Stimulated activated CD8-positive, alpha-beta memory T cell treated with anti-CD3 and anti-CD28 coated beads, Interleukin-15, amount 100 ng/mL, for 4 hours (primary cell): ENCODE measurements around the gene GNPTG.

Source experiments
- DNase-seq, 2 donors: peaks; one replicate each; pipeline ENCODE4 v3.0.0-alpha.2; 2020; ENCODE audit warnings: low read depth in 2 of 2

GNPTG gene

GRCh38 chr16:1333854-1334700, 17.7 kb upstream of the GNPTG start:
- no peak for DNase-seq

- no peak for DNase-seq
Measured at GRCh38 chr16:1334739-1335138, 17.0 kb upstream of the GNPTG start.

- no peak for DNase-seq
Measured at GRCh38 chr16:1335211-1335971, 16.3 kb upstream of the GNPTG start.

- no peak for DNase-seq
Measured at GRCh38 chr16:1335996-1336395, 15.7 kb upstream of the GNPTG start.

GRCh38 chr16:1336619-1337018, 15.1 kb upstream of the GNPTG start:
- no peak for DNase-seq

DNA sequence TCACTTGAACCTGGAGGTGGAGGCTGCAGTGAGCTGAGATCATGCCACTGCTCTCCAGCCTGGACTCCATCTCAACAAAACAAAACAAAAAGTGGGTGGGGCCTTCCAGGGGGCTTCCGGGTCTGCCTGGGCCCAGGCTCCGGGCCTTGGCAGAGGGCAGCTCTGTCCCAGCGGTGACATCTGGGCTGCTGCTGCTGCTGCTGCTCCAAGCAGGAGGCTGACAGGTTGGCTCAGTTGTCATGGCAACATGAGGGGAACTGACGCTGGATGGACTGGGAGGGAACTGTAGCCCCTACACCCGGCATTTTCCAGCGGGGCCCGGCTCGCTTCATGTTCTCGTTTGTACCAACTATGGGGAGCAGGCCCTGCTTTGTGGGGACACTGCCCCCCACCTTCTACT, 14.2 kb upstream of the GNPTG start:
- no peak for DNase-seq

GRCh38 chr16:1338119-1338730, 13.5 kb upstream of the GNPTG start:
- no peak for DNase-seq

- no peak for DNase-seq
Measured at GRCh38 chr16:1338855-1339675, 12.7 kb upstream of the GNPTG start.

GRCh38 chr16:1340730-1341494, 10.8 kb upstream of the GNPTG start:
- no peak for DNase-seq

DNA sequence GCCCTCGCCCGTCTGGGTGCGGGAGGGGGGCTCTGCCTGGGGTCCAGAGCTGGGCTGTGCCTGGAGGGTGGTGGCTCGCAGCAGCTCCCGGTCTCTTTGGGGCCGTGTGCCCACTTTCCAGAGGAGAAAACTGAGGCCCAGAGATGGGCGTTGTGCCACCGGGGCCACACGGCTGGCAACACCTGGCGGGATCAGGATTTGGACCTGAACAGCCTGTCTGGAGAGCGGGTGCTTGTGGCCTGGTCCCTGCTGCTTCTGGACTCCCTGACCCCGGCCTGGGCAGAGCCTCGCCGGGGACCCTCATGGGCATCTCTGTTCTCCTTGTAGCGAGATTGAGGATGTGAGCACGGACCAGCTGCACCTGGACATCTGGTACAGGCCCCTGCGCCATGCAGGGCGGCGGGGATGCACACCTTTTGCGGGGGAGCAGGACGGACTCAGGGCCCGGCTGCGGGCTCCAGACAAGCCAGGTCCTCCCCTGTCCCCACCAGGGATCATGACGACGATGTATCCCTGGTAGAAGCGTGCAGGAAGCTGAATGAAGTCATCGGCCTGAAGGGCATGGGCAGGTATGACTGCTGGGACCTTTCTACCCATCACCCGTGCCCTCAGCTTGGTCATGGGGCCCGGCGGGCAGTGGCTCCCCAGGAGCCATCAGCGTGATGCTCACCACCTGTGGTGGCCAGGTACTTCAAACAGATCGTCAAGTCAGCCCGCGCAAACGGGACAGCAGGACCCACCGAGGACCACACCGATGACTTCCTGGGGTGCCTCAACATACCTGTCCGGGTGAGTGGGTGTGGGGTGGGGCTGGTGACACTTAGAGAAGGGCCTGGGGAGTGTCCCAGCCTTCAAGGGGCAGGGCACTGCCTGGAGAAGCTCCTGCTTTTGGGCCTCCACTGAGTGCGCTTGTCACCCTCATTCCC, 10.0 kb upstream of the GNPTG start:
- no peak for DNase-seq

GRCh38 chr16:1342526-1343427, 9.0 kb upstream of the GNPTG start:
- DNase-seq = peak; percentile 82 to 91

DNA sequence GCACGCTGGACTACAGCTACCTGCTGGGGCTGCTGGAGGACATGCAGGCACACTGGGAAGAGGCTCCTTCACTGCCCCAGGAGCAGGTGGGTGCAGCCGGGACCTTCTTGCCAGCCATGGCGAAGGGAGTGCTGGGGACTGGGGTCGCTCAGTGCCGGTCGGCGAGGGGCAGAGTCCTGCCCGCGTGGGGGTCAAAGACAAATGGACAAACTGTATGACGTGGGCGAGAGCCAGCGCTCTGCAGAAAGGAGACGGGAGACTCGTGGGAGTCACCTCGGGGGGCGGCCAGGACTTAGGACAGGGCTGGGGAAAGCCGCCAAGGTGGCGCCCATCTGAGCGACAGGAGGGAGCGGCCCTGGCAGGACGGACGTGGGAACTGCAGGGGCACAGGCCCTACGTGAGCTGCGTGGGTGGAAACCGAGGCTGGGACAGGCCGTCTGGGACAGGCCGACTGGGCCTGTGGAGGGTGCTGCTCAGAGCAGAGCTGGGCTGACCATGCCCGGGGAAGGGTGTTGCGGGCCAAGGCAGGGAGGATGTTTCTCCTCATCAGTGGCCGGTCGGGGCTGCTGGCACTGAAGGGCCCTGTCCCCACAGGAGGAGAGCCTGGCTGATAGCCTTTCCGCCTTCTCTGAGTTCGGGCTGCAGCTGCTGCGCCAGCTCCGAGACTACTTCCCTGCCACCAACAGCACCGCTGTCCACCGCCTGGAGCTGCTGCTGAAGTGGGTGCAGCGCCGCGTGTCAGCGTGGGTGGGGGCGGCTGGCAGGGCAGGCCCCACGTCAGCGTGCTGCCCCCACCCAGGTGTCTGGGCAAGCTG, 8.1 kb upstream of the GNPTG start:
- no peak for DNase-seq

GRCh38 chr16:1344499-1344898, 7.2 kb upstream of the GNPTG start:
- DNase-seq = no peak

DNA sequence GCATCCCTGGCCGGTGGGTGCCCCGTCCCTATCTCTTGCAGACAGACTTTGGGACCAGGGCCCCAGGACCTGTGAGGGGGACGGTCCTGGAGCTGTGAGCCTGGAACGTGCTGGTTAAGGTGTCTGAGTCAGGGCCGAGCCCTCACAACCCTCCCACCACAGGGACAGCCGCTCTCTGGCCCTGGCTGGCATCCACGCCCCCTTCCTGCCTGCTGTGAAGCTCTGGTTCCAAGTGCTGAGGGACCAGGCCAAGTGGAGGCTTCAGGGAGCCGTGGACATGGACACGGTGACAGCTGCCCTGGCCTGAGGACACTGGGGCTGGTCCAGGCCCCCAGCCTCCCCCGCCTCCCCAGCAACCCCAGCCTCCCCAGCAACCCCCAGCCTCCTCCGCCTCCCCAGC, 6.6 kb upstream of the GNPTG start:
- DNase-seq = no peak

- DNase-seq = no peak
Measured at GRCh38 chr16:1345651-1346421, 5.9 kb upstream of the GNPTG start.

- no peak for DNase-seq
Measured at GRCh38 chr16:1346422-1347285, 5.1 kb upstream of the GNPTG start.
